ENCODE data around the gene FHIT.

GRCh38 chr3:60304112-60304511 is 947.1 kb downstream of the FHIT start:
- TF ChIP-seq POLR2A (IDR thresholded peaks at IDR 0.05; ENCODE audit: low read length), result no peak
- no peak for TF ChIP-seq GATA1 (IDR thresholded peaks at IDR 0.05; ENCODE audit: low read depth, low read length)

Measured in erythroblast (primary cell).